GM18511 (cell line): ENCODE measurements around the gene SLC25A53.
"Not testable (repeated sequence)": the region's sequence is repeated elsewhere in the genome, so short reads cannot be mapped to it uniquely, and the experiment has no call there.

Experiments
- ATAC-seq: cut with Tn5 transposase; IDR thresholded peaks from one replicate; pipeline ENCODE4 v1.9.1; 2021; ENCODE audit warnings: mild to moderate bottlenecking, moderate library complexity; ENCODE audit not compliant: unreplicated experiment

SLC25A53 gene

DNA sequence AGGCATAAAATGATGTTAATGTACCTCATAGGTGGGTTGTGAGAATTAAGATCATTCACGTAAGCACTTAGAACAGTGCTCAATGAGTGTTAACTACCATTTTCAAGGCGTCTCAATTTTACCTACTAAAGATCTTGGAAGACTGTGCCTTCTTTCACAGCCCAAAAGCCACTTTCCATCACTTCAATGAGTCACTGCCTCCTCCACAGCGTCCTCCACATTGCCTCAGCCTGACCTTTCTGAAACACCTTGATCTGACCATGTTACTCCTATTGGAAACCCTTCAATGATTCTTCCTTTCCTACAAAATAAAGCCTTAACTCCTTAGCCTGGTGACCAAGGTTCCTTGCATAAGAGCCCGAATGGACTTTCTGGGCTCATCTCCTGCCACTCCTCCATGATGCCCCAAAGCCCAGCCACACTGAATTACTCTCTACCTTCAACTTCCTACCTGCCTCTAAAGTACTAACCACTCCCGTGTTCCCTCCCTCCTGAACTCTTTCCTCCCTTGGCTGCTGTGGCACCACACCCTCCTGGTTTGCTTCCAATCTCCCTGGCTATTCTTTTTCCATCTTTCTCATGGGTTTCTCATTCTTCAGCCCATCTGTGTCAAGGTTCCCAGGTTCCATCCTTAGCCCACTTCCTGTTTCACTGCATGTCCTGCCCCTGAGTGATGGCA is 22.1 kb downstream of the SLC25A53 start:
- no peak for ATAC-seq

DNA sequence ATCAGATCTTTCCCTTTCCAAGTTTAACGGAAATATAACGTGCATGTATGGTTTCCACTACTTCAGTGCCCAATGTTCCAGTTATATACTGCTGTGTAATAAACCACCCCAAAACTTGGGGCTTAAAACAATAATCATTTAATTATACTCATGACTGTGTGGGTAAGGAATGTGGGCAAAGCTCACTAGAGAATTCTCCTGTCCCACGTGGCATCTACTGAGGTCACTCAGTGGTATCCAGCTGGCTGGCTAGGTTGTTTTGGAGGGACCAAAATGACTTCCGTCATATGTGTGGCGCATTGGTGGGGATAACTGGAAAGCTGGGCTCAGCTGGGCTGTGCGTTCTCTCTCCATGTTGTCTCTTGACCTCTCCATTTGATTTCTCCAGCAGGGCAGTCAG is 26.0 kb downstream of the SLC25A53 start:
- no peak for ATAC-seq

- ATAC-seq, result no peak
Observed at GRCh38 chrX:104126856-104127255, 30.0 kb downstream of the SLC25A53 start.

GRCh38 chrX:104122829-104123228 is 34.0 kb downstream of the SLC25A53 start:
- ATAC-seq, result peak; percentile 63

GRCh38 chrX:104118765-104119164 is 38.0 kb downstream of the SLC25A53 start:
- ATAC-seq, result no peak

DNA sequence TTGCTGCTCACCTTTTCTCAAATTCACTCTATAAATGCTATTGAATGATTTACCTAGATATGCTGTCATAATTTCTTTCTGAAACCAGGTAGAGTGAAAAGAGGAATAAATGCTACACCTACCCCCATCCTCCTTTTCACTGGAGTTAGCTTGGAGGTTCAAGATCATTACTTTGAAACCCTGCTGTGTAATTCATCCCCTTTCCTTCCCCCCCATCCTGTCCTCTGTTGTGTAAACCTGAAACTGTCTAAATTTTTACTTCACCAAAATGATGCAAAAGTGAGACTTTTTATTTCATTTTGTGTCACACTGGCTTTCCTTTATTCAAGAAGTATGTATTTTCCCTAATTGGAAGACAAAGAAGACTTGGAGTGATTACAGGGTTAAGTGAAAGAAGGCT is 39.0 kb downstream of the SLC25A53 start:
- ATAC-seq, result no peak

- peak; percentile 42 for ATAC-seq
Observed at GRCh38 chrX:104113222-104113965, 43.4 kb downstream of the SLC25A53 start.

DNA sequence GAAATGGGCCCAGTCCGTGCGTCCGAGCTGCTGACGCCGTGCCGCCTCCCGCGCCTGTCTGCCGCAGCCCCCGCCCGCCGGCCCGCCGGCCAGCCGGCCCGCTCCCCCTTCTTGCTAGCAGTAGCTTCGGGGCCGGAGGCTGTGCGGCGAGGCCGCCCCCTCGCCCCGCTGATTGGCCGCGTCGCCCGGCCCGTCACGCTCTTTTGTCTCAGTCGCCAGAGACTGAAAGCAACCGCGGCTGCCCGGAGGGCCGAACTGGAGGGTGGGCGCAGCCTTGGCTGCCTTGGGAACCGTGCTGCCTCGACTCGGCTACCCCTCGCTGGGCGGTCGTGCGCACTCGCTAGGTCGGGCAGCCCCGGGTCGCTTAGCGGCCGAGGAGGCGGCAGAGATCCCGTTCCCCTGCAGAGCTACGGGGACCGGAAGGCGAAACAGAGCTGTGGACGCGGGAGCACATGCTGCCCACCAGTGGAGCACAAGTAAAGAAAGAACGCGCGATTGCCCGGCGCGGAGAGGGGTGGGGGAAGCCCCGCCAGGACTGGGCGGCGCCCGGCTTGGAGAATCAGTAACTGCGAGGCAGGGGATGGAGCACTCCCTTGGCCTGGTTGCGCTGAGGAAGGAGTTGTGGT is 44.4 kb downstream of the SLC25A53 start, which contains the start of gene ZCCHC18:
ZCCHC18 (plus strand) TSS at position 198 of the 626 bp plus-strand sequence. CDS start 1,589 bp downstream, outside the sequence.
- ATAC-seq, result peak; percentile 81

- ATAC-seq, result peak; percentile 39
Observed at GRCh38 chrX:104110491-104111240, 46.1 kb downstream of the SLC25A53 start.

DNA sequence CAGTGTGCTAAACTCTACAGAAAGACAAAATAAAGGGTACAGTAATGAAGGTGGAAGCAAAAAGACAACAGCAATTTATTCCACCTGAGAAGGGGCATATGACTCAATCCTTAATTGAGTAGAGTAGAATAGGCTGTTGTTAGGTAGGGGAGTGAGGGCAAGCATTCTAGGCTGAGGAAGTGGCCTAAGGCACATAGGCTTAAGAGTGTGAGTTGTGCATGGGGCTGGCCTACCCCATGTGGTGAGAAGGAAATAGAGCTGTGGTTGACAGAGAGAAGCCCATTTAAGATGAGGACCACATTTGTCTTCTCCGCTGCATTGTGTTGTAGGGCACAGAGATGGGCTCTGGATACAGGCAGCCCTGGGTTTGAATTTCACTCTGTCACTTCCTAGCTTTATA is 47.9 kb downstream of the SLC25A53 start:
- no peak for ATAC-seq

DNA sequence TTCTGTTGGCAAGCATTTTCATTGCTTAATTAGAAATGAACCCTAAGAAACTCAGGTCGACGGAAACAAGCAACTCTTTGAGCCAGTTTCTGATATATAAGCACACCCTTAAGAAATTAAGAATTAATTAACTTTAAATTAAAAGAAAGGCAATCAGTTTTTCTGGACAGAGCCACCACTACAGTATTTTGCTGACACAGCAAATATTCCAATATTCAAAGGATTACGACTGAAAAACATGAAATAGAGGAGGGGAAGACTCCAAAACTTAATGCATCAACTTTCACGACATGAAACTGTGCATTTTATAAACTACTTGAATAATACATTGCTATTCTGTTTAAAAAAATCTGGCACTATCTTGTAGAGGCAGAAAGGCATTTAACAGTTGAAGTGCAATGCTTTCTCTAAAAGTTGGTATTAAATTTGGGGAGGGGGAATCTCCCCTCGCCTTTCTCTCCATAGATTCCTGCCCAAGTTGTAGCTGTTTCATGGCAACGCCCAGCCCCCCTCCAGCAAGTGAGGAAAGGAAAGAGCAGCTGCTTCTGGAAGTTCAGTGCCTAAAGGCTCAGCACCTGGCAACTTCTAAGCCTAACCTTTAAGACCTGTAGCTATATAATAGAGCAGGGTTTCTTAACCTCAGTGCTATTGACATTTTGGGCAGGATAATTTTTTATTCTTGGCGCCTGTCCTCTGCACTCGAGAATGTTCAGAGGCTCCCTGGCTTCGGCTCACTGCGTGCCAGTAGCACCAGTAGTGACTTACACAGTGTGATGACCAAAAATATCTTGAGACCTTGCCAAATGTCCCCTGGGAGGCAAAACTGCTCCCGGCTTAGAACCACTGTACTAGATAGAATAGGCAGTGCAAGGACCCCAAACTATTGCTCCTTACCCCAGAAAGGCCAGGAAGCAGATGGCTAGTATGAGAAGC is 51.2 kb downstream of the SLC25A53 start:
- ATAC-seq, result no peak

DNA sequence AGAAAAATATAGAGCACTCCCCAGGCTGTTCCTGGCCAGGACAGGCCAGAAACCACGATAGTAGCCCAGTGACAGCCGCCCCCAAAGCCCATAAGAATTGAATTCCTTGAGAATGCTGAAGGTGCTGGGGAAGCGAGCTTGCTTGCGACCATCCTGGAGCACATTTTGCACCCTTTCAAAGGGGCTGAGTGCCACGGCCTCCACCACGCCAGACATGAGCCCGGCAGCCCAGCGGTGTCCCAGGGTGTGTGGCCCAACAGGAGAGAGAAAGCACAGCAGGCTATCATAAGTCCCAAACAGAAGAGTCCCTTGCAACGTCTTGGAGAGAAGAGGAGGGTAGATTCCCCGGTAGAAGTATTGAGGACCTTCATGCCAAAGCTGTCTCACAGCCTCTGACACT is 52.1 kb downstream of the SLC25A53 start:
- ATAC-seq, result no peak

GRCh38 chrX:104098919-104099318 is 57.9 kb downstream of the SLC25A53 start:
- no peak for ATAC-seq

GRCh38 chrX:104098151-104098808 is 58.5 kb downstream of the SLC25A53 start:
- ATAC-seq, result peak; percentile 82

GRCh38 chrX:104085919-104086318 is 70.9 kb downstream of the SLC25A53 start:
- ATAC-seq, result no peak

DNA sequence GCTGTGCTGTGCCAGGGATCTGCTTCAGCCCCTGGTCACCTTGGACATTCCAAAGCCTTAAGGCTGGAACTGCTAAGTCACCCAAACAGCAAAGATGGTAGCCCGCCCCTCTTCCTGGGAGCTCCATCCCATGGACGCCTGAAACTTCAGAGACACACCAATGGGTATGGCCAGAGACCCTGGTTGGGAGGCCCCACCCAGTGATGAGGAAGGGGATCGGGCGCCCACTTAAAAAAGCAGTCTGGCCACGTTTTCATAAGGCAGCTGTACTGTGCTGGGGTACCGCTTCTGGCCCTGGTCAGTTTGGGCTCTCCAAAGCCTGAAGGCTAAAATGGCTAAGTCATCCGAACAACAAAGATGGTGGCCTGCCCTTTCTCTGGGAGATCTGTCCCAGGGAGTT is 71.3 kb downstream of the SLC25A53 start:
- ATAC-seq, result no peak

GRCh38 chrX:104084534-104085277 is 72.1 kb downstream of the SLC25A53 start:
- no peak for ATAC-seq

- ATAC-seq, result no peak
Observed at GRCh38 chrX:104084063-104084462, 72.7 kb downstream of the SLC25A53 start.

- ATAC-seq, result not testable (repeated sequence)
Observed at GRCh38 chrX:104077854-104078253, 79.0 kb downstream of the SLC25A53 start.
